H1 (cell line): ENCODE measurements around the gene CTNND2.

Source experiments
- CEBPB ChIP-seq: IDR thresholded peaks from 2 replicates; pipeline ENCODE4 v1.6.1; 2012; ENCODE audit warnings: low read depth, low read length
- CHD1 ChIP-seq: IDR thresholded peaks from 2 replicates; pipeline ENCODE4 v1.6.1; 2012; ENCODE audit warnings: low read depth, low read length, improper control_type of control experiment
- CHD7 ChIP-seq: fragments of 300-600 bp; sonication (generic); IDR thresholded peaks from 2 replicates; pipeline ENCODE4 v1.7.1; 2012; ENCODE audit warnings: low read length, moderate library complexity, mild to moderate bottlenecking, inconsistent platforms; ENCODE audit not compliant: insufficient replicate concordance
- CTCF ChIP-seq, 3 experiments: IDR thresholded peaks; 1 replicate in 2 of 3; 2 replicates in 1 of 3; pipeline versions ENCODE4 v1.5.1 to v1.6.1; 2011; ENCODE audit warnings: low read length in 3 of 3, mild to moderate bottlenecking in 3 of 3, inconsistent platforms in 2 of 3, low read depth in 1 of 3, moderate library complexity in 1 of 3; ENCODE audit not compliant: insufficient read depth in 1 of 3; ENCODE audit errors: control extremely low read depth in 1 of 3
- GABPA ChIP-seq: IDR thresholded peaks from 2 replicates; pipeline ENCODE4 v1.6.1; 2011; ENCODE audit warnings: mild to moderate bottlenecking, low read length, moderate library complexity, borderline replicate concordance; ENCODE audit not compliant: insufficient read depth
- GTF2F1 ChIP-seq: IDR thresholded peaks from 2 replicates; pipeline ENCODE4 v1.6.1; 2012; ENCODE audit warnings: low read depth, low read length, improper control_type of control experiment, borderline replicate concordance
- JUN ChIP-seq: IDR thresholded peaks from 2 replicates; pipeline ENCODE4 v1.6.1; 2011; ENCODE audit warnings: low read depth, mild to moderate bottlenecking, improper control_type of control experiment, low read length
- KDM1A ChIP-seq: fragments of 200-600, 300-600 bp; sonication (generic); IDR thresholded peaks from 2 replicates; pipeline ENCODE4 v1.7.1; 2016; ENCODE audit warnings: mild to moderate bottlenecking, low read length, borderline replicate concordance
- POLR2A ChIP-seq, 2 experiments: IDR thresholded peaks; 1 replicate in 1 of 2; 2 replicates in 1 of 2; pipeline ENCODE4 v1.6.1; 2011; ENCODE audit warnings: low read depth in 2 of 2, low read length in 2 of 2, mild to moderate bottlenecking in 2 of 2; ENCODE audit errors: control extremely low read depth in 1 of 2
- RXRA ChIP-seq: IDR thresholded peaks from 2 replicates; pipeline ENCODE4 v1.6.1; 2011; ENCODE audit warnings: low read depth, mild to moderate bottlenecking, low read length, moderate library complexity; ENCODE audit not compliant: insufficient read depth
- SP1 ChIP-seq: IDR thresholded peaks from 2 replicates; pipeline ENCODE4 v1.6.1; 2011; ENCODE audit warnings: low read depth, low read length

- TF ChIP-seq CTCF (IDR thresholded peaks at IDR 0.05; ENCODE audit: control extremely low read depth in 1 of 3, insufficient read depth in 1 of 3, low read depth in 1 of 3, low read length in 3 of 3) (no peak), GTF2F1 (no peak), SP1 (no peak), CHD7 (no peak), CEBPB (no peak), KDM1A (no peak), CHD1 (no peak), JUN (no peak), GABPA (no peak), POLR2A (IDR thresholded peaks at IDR 0.05; ENCODE audit: control extremely low read depth in 1 of 2, low read depth in 2 of 2, low read length in 2 of 2) (no peak), RXRA (no peak)
Observed at GRCh38 chr5:11902201-11902619, 2.0 kb downstream of the CTNND2 start.
